HEK293T (cell line): ENCODE measurements around the gene ETNPPL.

Source experiments
- CTCF ChIA-PET: fragments of 350-600 bp; formaldehyde crosslinking; extraction: SDS; loops from one replicate; lab custom pipeline; 2021; ENCODE audit warnings: antibody characterized with exemption, inconsistent platforms; lab: Yijun Ruan, JAX
- POLR2A ChIA-PET: fragments of 350-600 bp; formaldehyde crosslinking; extraction: SDS; loops from one replicate; lab custom pipeline; 2020; ENCODE audit warnings: antibody characterized with exemption, inconsistent platforms; lab: Yijun Ruan, JAX
- DNase-seq: peaks from one replicate; pipeline ENCODE4 v3.0.0; 2012; ENCODE audit warnings: mixed read lengths; ENCODE audit errors: extremely low spot score
- ARNT ChIP-seq: fragments of 450-650 bp; IDR thresholded peaks from 2 replicates; pipeline ENCODE4 v1.6.1; 2017; ENCODE audit warnings: mild to moderate bottlenecking
- BHLHE40 ChIP-seq: fragments of 450-650 bp; IDR thresholded peaks from 2 replicates; pipeline ENCODE4 v1.6.1; 2016; ENCODE audit warnings: mild to moderate bottlenecking, moderate library complexity, borderline replicate concordance
- CTBP1 ChIP-seq: fragments of 450-650 bp; IDR thresholded peaks from 2 replicates; pipeline ENCODE4 v1.6.1; 2016; ENCODE audit warnings: borderline replicate concordance
- ELF4 ChIP-seq: fragments of 450-650 bp; IDR thresholded peaks from 2 replicates; pipeline ENCODE4 v1.6.1; 2017; ENCODE audit warnings: antibody characterized with exemption
- FOXA1 ChIP-seq: fragments of 450-650 bp; IDR thresholded peaks from 2 replicates; pipeline ENCODE4 v1.6.1; 2016; ENCODE audit warnings: mild to moderate bottlenecking
- FOXK2 ChIP-seq: fragments of 450-650 bp; IDR thresholded peaks from 2 replicates; pipeline ENCODE4 v1.6.1; 2016; ENCODE audit warnings: mild to moderate bottlenecking
- FOXM1 ChIP-seq: fragments of 450-650 bp; IDR thresholded peaks from 2 replicates; pipeline ENCODE4 v1.6.1; 2017; ENCODE audit warnings: mild to moderate bottlenecking, borderline replicate concordance
- HDGF ChIP-seq: fragments of 450-650 bp; IDR thresholded peaks from 2 replicates; pipeline ENCODE4 v1.6.1; 2017; ENCODE audit warnings: antibody characterized with exemption, borderline replicate concordance
- L3MBTL2 ChIP-seq: fragments of 450-650 bp; conservative IDR thresholded peaks from 2 replicates; pipeline ENCODE4 v1.6.1; 2016; ENCODE audit warnings: mild to moderate bottlenecking
- LEF1 ChIP-seq: fragments of 450-650 bp; IDR thresholded peaks from 2 replicates; pipeline ENCODE4 v1.6.1; 2017; ENCODE audit warnings: mild to moderate bottlenecking, borderline replicate concordance
- NFRKB ChIP-seq: fragments of 450-650 bp; IDR thresholded peaks from 2 replicates; pipeline ENCODE4 v1.6.1; 2016; ENCODE audit warnings: mild to moderate bottlenecking, moderate library complexity
- PKNOX1 ChIP-seq: fragments of 450-650 bp; IDR thresholded peaks from 2 replicates; pipeline ENCODE4 v1.6.1; 2016
- SP1 ChIP-seq: fragments of 450-650 bp; IDR thresholded peaks from 2 replicates; pipeline ENCODE4 v1.6.1; 2017
- SUZ12 ChIP-seq: fragments of 450-650 bp; IDR thresholded peaks from 2 replicates; pipeline ENCODE4 v1.6.1; 2016; ENCODE audit warnings: mild to moderate bottlenecking
- TARDBP ChIP-seq: fragments of 450-650 bp; IDR thresholded peaks from 2 replicates; pipeline ENCODE4 v1.6.1; 2016
- ZNF384 ChIP-seq: fragments of 450-650 bp; IDR thresholded peaks from 2 replicates; pipeline ENCODE4 v1.6.1; 2016

The ETNPPL gene

GRCh38 chr4:108700081-108700757 is 62.6 kb downstream of the ETNPPL start:
- POLR2A ChIA-PET: no interaction called here
- TF ChIP-seq BHLHE40 (no peak), ARNT (no peak), PKNOX1 (no peak), FOXK2 (no peak), SUZ12 (no peak), SP1 (no peak), NFRKB (no peak), ELF4 (no peak), FOXM1 (no peak), CTBP1 (no peak), FOXA1 (no peak), L3MBTL2 (no peak), LEF1 (no peak), TARDBP (no peak), ZNF384 (no peak), HDGF (no peak)
- DNase-seq: no peak
- CTCF ChIA-PET: no interaction called here

GRCh38 chr4:108696160-108696559 is 66.7 kb downstream of the ETNPPL start:
- TF ChIP-seq TARDBP (no peak), L3MBTL2 (no peak), ARNT (no peak), FOXM1 (no peak), FOXA1 (no peak), ELF4 (no peak), FOXK2 (no peak), BHLHE40 (no peak), CTBP1 (no peak), HDGF (no peak), ZNF384 (no peak), PKNOX1 (no peak), SP1 (no peak), NFRKB (no peak), LEF1 (no peak), SUZ12 (no peak)
- CTCF ChIA-PET: interaction anchor here (0.5 kb wide), 1 partner anchor 123 kb away, joined by 3 read pairs; no protein-coding TSS in a partner anchor
- no peak for DNase-seq
- POLR2A ChIA-PET: no interaction called here

GRCh38 chr4:108695062-108695461 is 67.8 kb downstream of the ETNPPL start:
- CTCF ChIA-PET: no interaction called here
- no peak for DNase-seq
- no peak for TF ChIP-seq L3MBTL2
- no peak for TF ChIP-seq HDGF
- no peak for TF ChIP-seq NFRKB
- TF ChIP-seq ZNF384: no peak
- no peak for TF ChIP-seq LEF1
- POLR2A ChIA-PET: no interaction called here

GRCh38 chr4:108694423-108694822 is 68.4 kb downstream of the ETNPPL start:
- CTCF ChIA-PET: no interaction called here
- no peak for DNase-seq
- POLR2A ChIA-PET: no interaction called here
- TF ChIP-seq ELF4 (no peak), PKNOX1 (no peak), CTBP1 (no peak), HDGF (no peak), L3MBTL2 (no peak), FOXM1 (no peak)

GRCh38 chr4:108693819-108694218 is 69.0 kb downstream of the ETNPPL start:
- POLR2A ChIA-PET: no interaction called here
- TF ChIP-seq L3MBTL2: no peak
- TF ChIP-seq NFRKB: no peak
- TF ChIP-seq FOXA1: no peak
- no peak for TF ChIP-seq CTBP1
- no peak for TF ChIP-seq ZNF384
- TF ChIP-seq ELF4: no peak
- TF ChIP-seq ARNT: no peak
- TF ChIP-seq BHLHE40: no peak
- TF ChIP-seq LEF1: no peak
- TF ChIP-seq SP1: no peak
- no peak for TF ChIP-seq TARDBP
- no peak for TF ChIP-seq HDGF
- TF ChIP-seq SUZ12: no peak
- TF ChIP-seq FOXK2: no peak
- no peak for TF ChIP-seq FOXM1
- no peak for TF ChIP-seq PKNOX1
- CTCF ChIA-PET: no interaction called here
- no peak for DNase-seq

- POLR2A ChIA-PET: no interaction called here
- CTCF ChIA-PET: no interaction called here
- DNase-seq: no peak
- TF ChIP-seq NFRKB: no peak
- TF ChIP-seq ZNF384: no peak
- no peak for TF ChIP-seq ELF4
- TF ChIP-seq L3MBTL2: no peak
- TF ChIP-seq TARDBP: no peak
- no peak for TF ChIP-seq SP1
- TF ChIP-seq LEF1: no peak
- TF ChIP-seq HDGF: no peak
- TF ChIP-seq FOXM1: no peak
- TF ChIP-seq PKNOX1: no peak
Measured at GRCh38 chr4:108693211-108693610, 69.6 kb downstream of the ETNPPL start.
